ENCODE measurements around the gene ST3GAL5.
"Not testable (repeated sequence)": the region's sequence is repeated elsewhere in the genome, so short reads cannot be mapped to it uniquely, and the experiment has no call there.

Gene ST3GAL5

DNA sequence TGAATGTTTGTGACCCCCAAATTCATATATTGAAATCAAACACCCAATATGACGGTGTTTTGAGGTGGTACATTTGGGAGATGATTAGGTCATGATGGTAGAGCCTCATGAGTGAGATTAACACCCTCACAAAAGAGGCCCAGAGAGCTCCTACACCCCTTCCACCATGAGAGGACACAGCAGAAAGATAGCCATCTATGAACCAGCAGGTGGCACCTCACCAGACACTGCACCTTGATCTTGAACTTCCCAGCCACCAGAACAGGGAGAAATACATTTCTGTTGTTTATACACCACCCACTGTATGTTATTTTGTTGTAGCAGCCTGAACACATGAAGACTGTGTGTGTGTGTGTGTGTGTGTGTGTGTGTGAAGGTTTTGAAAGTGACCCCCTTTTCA lies 58.1 kb downstream of the ST3GAL5 start:
- no peak overlapping the region for H3K4me3 ChIP-seq (ENCODE audit: extremely low read depth, insufficient read depth, low read length, poor library complexity, severe bottlenecking)
- H3K36me3 ChIP-seq (ENCODE audit: control insufficient read depth, insufficient read depth, low read length): no peaks in the 10 kb centered on the region
- H3K27ac ChIP-seq (ENCODE audit: low read depth, low read length, severe bottlenecking): no peak overlapping the region
- H3K4me1 ChIP-seq (ENCODE audit: control insufficient read depth, insufficient read depth, low read length, poor library complexity, severe bottlenecking): peaks cover 5% of the 10 kb centered on the region
- H3K9me3 ChIP-seq (ENCODE audit: control insufficient read depth, low read length): peaks cover 2% of the 10 kb centered on the region
- no CpG with 5 or more reads among the region's 1 CpG for WGBS, 2 experiments (ENCODE audit: insufficient coverage in 2 of 2)

DNA sequence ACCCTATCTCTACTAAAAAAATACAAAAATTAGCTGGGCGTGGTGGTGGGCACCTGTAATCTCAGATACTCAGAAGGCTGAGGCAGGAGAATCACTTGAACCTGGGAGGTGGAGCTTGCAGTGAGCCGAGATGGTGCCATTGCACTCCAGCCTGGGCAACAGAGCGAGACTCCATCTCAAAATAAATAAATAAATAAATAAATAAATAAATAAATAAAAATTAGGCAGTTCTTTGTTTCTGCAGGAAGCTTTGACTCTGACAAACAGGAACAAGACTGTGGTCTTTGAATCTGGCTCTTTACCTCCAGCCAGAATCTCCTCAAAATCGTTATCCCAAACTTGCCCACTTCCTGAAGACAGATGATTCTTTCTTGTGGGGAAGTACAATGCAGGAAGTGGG lies 59.4 kb downstream of the ST3GAL5 start:
- not testable (repeated sequence) for H3K36me3 ChIP-seq (ENCODE audit: control insufficient read depth, insufficient read depth, low read length); H3K4me1 ChIP-seq (ENCODE audit: control insufficient read depth, insufficient read depth, low read length, poor library complexity, severe bottlenecking); H3K4me3 ChIP-seq (ENCODE audit: extremely low read depth, insufficient read depth, low read length, poor library complexity, severe bottlenecking); H3K9me3 ChIP-seq (ENCODE audit: control insufficient read depth, low read length); H3K27ac ChIP-seq (ENCODE audit: low read depth, low read length, severe bottlenecking)
- WGBS, 2 experiments (ENCODE audit: insufficient coverage in 2 of 2): no CpG with 5 or more reads among the region's 4 CpGs

DNA sequence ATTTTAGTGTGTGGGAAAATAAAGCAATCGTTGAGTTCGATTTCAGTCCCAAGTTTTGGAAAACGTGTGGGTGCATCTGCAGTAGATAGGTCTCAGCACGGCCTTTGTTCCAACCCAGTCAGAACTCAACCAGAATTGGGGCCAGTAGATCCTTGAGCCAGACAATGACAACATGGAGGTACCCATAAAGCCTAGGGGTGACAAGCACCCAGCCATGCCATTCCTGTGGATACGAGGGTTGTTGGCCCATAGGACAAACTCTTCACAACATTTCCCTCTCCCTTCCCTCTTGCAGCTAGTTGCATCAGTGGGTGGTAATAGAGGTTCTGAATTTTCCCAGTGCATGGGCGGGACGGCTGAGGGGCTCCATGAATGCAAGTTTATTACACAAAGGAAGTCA lies 60.1 kb downstream of the ST3GAL5 start:
- Histone ChIP-seq H3K9me3 (ENCODE audit: control insufficient read depth, low read length) (peaks cover 5% of the 10 kb centered on the region), H3K4me1 (ENCODE audit: control insufficient read depth, insufficient read depth, low read length, poor library complexity, severe bottlenecking) (peaks cover 5% of the 10 kb centered on the region), H3K36me3 (ENCODE audit: control insufficient read depth, insufficient read depth, low read length) (no peaks in the 10 kb centered on the region), H3K27ac (ENCODE audit: low read depth, low read length, severe bottlenecking) (no peak overlapping the region), H3K4me3 (ENCODE audit: extremely low read depth, insufficient read depth, low read length, poor library complexity, severe bottlenecking) (no peak overlapping the region)
- WGBS, 2 experiments (ENCODE audit: insufficient coverage in 2 of 2): 95 to 99% methylated on average over 4 to 5 of the region's 7 CpGs

DNA sequence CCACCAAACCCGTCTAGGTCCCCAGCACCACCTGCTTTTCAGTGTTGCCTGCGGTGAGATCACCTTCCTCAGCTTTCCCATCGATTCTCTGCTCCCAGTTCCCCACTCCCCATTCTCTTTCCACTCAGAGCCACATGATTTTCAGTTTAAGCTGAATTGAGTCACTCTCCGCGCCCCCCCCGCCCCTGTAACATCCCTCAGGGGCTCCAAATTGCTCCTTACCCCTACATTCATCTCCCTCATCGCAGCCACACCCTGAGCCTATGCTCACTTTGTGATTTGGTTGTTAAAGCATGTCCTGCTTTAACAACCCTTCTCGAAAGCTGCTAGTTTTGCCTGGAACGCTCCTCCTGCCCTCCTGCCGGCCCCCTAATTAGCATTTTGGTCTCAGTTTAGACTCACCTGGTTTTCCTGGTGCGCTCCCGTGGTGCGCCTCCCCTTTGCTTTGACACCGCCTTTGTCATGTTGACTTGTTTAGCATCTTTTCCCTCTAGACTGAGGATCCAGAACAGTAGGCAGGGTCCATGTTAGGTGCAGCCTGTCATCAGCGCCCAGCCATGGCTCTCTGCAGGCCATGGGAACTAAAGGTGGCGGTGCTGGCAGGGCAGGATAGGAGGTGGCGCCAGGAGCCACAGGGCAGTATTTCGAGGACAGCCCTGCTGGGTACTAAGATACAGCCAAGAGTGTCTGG lies 60.8 kb downstream of the ST3GAL5 start:
- Histone ChIP-seq H3K4me1 (ENCODE audit: control insufficient read depth, insufficient read depth, low read length, poor library complexity, severe bottlenecking) (peaks cover 5% of the 10 kb centered on the region), H3K4me3 (ENCODE audit: extremely low read depth, insufficient read depth, low read length, poor library complexity, severe bottlenecking) (no peak overlapping the region), H3K27ac (ENCODE audit: low read depth, low read length, severe bottlenecking) (no peak overlapping the region), H3K9me3 (ENCODE audit: control insufficient read depth, low read length) (peaks cover 5% of the 10 kb centered on the region), H3K36me3 (ENCODE audit: control insufficient read depth, insufficient read depth, low read length) (no peaks in the 10 kb centered on the region)
- WGBS, 2 experiments (ENCODE audit: insufficient coverage in 2 of 2): 82 to 86% methylated on average over 14 to 18 of the region's 18 CpGs

DNA sequence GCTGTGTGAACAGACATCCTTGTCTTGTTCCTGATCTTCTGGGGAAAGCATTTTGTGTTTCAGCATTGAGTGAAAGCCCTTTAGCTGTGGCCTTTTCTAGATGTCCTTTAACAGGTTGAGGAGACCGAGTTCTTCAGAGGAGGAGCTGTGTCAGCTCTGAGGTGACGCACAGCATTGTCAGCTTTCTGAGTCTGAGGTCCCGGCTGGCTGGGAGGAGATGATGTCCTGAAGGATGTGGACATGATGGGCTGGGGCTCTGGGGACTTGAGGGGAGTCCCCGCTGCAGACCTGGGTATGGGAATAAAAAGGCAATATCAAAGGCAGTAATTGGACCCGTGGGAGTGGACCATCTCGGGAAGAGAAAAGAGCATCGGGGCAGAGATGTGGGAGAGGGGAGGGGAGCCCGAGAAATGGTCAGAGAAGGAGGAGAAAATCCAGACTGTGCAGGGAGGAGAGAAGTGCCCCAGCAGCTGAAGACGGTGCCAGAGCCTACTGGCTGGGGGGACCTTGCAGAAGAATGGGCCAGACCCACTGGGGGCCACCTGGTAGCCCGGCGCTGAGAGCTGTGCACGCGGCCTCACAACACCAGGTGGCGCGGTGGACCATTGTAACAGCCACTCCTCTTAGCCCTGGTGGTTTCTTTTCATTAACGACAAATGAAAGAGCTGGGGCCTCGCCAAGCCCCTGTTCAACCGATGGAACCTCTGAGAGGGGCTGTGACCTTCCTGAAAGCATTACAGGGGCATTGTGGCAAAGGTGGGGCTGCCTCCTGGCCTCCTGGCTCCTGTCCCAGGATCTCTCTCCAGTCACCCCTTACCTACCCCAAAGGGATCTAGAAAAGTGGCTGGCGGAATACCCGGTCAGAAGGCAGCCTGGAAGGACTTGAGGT lies 61.6 kb downstream of the ST3GAL5 start:
- 37 to 38% methylated on average over 18 to 19 of the region's 20 CpGs for WGBS, 2 experiments (ENCODE audit: insufficient coverage in 2 of 2)
- H3K4me3 ChIP-seq (ENCODE audit: extremely low read depth, insufficient read depth, low read length, poor library complexity, severe bottlenecking): no peak overlapping the region

DNA sequence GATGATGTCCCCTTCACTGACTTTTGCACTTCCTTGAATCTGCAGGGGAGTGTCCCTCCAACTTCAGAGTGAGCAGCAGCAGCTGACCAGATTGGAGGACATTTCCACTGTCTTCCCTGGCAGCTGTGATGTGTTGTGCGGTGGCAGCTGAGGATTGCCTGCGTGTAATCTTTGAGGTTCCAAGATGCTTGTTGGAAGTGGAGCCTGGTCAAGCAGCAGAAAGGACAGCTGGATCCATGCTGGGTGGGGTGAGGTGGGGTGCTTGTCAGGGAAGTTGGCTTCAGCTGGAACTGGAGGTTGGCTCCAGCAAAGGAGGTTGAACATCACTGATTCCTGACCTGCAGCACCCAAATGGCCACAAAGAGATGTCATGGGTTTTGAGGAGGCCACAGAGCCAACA lies 64.8 kb downstream of the ST3GAL5 start:
- H3K9me3 ChIP-seq (ENCODE audit: control insufficient read depth, low read length): peaks cover 5% of the 10 kb centered on the region
- 90 to 96% methylated on average over 2 of the region's 2 CpGs for WGBS, 2 experiments (ENCODE audit: insufficient coverage in 2 of 2)
- H3K4me1 ChIP-seq (ENCODE audit: control insufficient read depth, insufficient read depth, low read length, poor library complexity, severe bottlenecking): peaks cover 5% of the 10 kb centered on the region
- H3K27ac ChIP-seq (ENCODE audit: low read depth, low read length, severe bottlenecking): no peak overlapping the region
- no peaks in the 10 kb centered on the region for H3K36me3 ChIP-seq (ENCODE audit: control insufficient read depth, insufficient read depth, low read length)
- no peak overlapping the region for H3K4me3 ChIP-seq (ENCODE audit: extremely low read depth, insufficient read depth, low read length, poor library complexity, severe bottlenecking)

More for the DNA sequence above, 61.6 kb downstream of the ST3GAL5 start:
- no peaks in the 10 kb centered on the region for H3K36me3 ChIP-seq (ENCODE audit: control insufficient read depth, insufficient read depth, low read length)
- peaks cover 5% of the 10 kb centered on the region for H3K9me3 ChIP-seq (ENCODE audit: control insufficient read depth, low read length)
- H3K4me1 ChIP-seq (ENCODE audit: control insufficient read depth, insufficient read depth, low read length, poor library complexity, severe bottlenecking): peaks cover 5% of the 10 kb centered on the region
- no peak overlapping the region for H3K27ac ChIP-seq (ENCODE audit: low read depth, low read length, severe bottlenecking)

DNA sequence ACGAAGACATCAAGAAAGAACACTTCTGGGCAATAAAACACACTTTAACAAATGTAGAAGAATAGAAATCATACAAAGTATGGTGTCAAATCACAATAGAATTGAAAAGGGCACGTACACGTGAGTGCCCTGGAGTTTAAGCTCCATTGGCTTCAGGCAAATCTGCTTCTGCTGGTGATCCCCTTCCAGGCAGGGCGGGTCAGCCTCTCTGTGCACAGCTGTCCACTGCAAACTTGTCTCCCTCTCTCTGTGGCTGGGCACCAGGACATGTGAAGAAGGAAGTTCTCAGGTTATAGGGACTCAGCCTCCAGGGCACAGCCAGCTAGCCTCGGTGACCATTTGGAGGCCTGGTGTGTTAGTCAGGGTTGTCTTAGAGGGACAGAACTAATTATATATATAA lies 66.0 kb downstream of the ST3GAL5 start:
- H3K4me1 ChIP-seq (ENCODE audit: control insufficient read depth, insufficient read depth, low read length, poor library complexity, severe bottlenecking): peaks cover under 1% of the 10 kb centered on the region
- H3K4me3 ChIP-seq (ENCODE audit: extremely low read depth, insufficient read depth, low read length, poor library complexity, severe bottlenecking): no peak overlapping the region
- H3K9me3 ChIP-seq (ENCODE audit: control insufficient read depth, low read length): peaks cover 5% of the 10 kb centered on the region
- WGBS, 2 experiments (ENCODE audit: insufficient coverage in 2 of 2): 76 to 90% methylated on average over 2 to 3 of the region's 5 CpGs
- H3K36me3 ChIP-seq (ENCODE audit: control insufficient read depth, insufficient read depth, low read length): no peaks in the 10 kb centered on the region
- no peak overlapping the region for H3K27ac ChIP-seq (ENCODE audit: low read depth, low read length, severe bottlenecking)

DNA sequence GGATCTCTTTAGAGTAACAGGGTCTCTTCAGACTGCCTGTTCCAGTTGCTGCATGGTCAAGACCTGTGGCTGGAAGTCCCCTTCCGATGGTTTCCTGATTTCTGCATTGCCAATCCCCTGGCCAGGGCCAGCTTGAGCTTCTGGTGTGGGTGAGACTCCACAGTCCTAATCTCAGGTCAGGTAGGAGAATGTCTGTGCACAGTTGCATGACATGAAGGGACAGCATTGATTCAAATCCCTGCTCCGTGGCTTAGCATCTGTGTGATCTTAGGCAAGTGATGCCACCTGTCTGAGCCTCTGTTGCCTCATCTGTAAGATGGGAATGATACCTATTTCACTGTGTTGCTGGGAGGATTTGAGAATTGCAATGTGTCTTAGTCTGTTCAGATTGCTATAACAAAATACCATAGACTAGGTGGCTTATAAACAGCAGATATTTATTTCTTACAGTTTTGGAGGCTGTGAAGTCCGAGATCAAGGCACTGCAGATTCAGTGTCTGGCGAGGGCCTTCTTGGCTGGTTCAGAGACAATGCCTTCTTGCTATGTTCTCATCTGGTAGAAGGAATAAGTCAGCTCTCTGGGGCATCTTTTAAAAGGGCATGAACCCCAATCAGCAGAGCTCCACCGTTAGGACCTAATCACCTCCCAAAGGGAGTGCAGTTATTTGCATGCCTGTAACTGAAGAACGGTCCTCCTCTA lies 68.8 kb downstream of the ST3GAL5 start:
- H3K36me3 ChIP-seq (ENCODE audit: control insufficient read depth, insufficient read depth, low read length): no peaks in the 10 kb centered on the region
- H3K4me3 ChIP-seq (ENCODE audit: extremely low read depth, insufficient read depth, low read length, poor library complexity, severe bottlenecking): no peak overlapping the region
- 76 to 100% methylated on average over 1 to 4 of the region's 6 CpGs for WGBS, 2 experiments (ENCODE audit: insufficient coverage in 2 of 2)
- H3K9me3 ChIP-seq (ENCODE audit: control insufficient read depth, low read length): no peaks in the 10 kb centered on the region
- H3K4me1 ChIP-seq (ENCODE audit: control insufficient read depth, insufficient read depth, low read length, poor library complexity, severe bottlenecking): no peaks in the 10 kb centered on the region
- no peak overlapping the region for H3K27ac ChIP-seq (ENCODE audit: low read depth, low read length, severe bottlenecking)

DNA sequence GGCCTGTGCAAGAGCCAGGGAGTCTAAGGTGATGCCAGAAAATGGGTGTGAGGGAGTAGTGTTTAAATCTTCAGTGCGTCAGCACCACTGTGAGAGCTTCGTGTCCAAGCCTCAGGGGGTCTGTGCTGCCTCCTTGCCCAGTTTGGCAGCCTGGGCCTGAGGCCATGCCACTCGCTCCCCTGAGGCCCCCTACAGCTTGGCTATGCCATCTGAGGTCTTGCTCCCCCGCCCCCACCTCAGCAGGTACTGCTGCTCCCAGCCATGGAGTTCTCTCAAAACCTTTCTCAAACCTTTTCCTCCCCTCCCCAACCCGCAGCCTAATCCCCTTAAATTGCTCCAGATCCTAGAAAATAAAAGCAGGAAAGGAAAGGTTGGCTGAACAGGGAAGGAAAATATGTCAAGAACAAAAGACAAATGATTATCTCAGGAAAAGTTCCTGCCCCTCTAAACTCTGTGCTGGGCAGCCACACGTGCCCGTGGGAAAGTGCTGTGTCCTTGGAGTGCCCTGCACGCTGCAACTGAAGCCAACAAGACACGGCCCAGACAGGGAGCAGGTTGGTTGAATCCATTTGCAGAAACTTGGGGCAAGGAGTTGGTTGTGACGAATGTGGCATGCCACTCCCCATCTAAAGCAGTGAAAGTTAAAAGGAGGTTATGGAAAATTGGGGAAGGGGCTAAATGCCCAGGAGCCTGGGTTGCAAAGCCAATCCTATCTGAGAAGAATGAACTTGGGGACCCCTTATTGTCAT lies 73.8 kb downstream of the ST3GAL5 start:
- 73 to 80% methylated on average over 7 to 8 of the region's 10 CpGs for WGBS, 2 experiments (ENCODE audit: insufficient coverage in 2 of 2)
- no peaks in the 10 kb centered on the region for H3K36me3 ChIP-seq (ENCODE audit: control insufficient read depth, insufficient read depth, low read length)
- H3K9me3 ChIP-seq (ENCODE audit: control insufficient read depth, low read length): no peaks in the 10 kb centered on the region
- no peak overlapping the region for H3K27ac ChIP-seq (ENCODE audit: low read depth, low read length, severe bottlenecking)
- no peak overlapping the region for H3K4me3 ChIP-seq (ENCODE audit: extremely low read depth, insufficient read depth, low read length, poor library complexity, severe bottlenecking)
- peaks cover 6% of the 10 kb centered on the region for H3K4me1 ChIP-seq (ENCODE audit: control insufficient read depth, insufficient read depth, low read length, poor library complexity, severe bottlenecking)
